ENCODE data around the gene TNKS2.

DNA sequence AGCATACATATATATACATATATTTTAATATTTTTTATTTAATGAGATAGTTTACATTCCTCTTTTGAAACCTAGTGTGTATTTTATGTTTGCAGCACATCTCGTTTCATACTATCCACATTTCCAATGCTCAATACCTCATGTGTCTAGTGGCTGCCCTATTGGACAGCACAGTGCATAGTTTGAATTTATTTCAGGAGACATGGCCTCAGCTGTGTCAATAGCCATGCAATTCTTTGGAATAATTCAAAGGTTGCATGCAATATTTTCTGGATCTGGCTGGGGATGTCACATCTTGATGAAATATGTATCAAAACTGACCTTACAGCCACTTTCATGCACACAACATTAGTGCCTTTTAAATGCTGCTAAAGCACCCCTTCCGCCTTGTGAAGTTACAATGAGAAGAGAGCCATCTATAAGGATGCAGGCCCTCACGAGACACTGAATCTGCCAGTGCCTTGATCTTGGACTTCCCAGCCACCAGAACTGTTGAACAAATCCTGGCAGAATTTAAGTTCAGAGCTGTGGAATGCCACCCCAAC lies 98.1 kb downstream of the TNKS2 start:
- TF ChIP-seq MXD1 (CRISPR knock-in tag; IDR thresholded peaks at IDR 0.05) (no peak), NCOA1 (CRISPR knock-in tag; IDR thresholded peaks at IDR 0.05) (no peak), HHEX (CRISPR knock-in tag; IDR thresholded peaks at IDR 0.05) (no peak)
- TF ChIP-seq, protein P1, sequence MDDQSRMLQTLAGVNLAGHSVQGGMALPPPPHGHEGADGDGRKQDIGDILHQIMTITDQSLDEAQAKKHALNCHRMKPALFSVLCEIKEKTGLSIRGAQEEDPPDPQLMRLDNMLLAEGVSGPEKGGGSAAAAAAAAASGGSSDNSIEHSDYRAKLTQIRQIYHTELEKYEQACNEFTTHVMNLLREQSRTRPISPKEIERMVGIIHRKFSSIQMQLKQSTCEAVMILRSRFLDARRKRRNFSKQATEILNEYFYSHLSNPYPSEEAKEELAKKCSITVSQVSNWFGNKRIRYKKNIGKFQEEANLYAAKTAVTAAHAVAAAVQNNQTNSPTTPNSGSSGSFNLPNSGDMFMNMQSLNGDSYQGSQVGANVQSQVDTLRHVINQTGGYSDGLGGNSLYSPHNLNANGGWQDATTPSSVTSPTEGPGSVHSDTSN (CRISPR knock-in tag; IDR thresholded peaks at IDR 0.05; ENCODE audit: borderline replicate concordance): no peak
- TF ChIP-seq, protein P2, sequence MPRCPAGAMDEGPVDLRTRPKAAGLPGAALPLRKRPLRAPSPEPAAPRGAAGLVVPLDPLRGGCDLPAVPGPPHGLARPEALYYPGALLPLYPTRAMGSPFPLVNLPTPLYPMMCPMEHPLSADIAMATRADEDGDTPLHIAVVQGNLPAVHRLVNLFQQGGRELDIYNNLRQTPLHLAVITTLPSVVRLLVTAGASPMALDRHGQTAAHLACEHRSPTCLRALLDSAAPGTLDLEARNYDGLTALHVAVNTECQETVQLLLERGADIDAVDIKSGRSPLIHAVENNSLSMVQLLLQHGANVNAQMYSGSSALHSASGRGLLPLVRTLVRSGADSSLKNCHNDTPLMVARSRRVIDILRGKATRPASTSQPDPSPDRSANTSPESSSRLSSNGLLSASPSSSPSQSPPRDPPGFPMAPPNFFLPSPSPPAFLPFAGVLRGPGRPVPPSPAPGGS (CRISPR knock-in tag; IDR thresholded peaks at IDR 0.05): no peak
